HEK293 (cell line): ENCODE results near the gene TM4SF1.

ENCODE experiments used
- HOXA7 ChIP-seq: sonication (generic); formaldehyde crosslinking; IDR thresholded peaks from 2 replicates; pipeline ENCODE4 v1.8.1; 2022; ENCODE audit warnings: missing genetic modification reagents, borderline replicate concordance
- RBAK ChIP-seq: fragments of 450-650 bp; formaldehyde crosslinking; IDR thresholded peaks from 2 replicates; pipeline ENCODE4 v1.5.1; 2016; ENCODE audit warnings: missing biosample characterization, missing genetic modification characterization
- ZNF24 ChIP-seq: fragments of 450-650 bp; formaldehyde crosslinking; IDR thresholded peaks from 2 replicates; pipeline ENCODE4 v1.5.1; 2016; ENCODE audit warnings: missing biosample characterization, missing genetic modification characterization
- ZNF335 ChIP-seq: fragments of 450-650 bp; formaldehyde crosslinking; conservative IDR thresholded peaks from 2 replicates; pipeline ENCODE4 v1.5.1; 2016; ENCODE audit warnings: missing biosample characterization, missing genetic modification characterization
- TF ChIP-seq, protein P1 (sequence below): fragments of 450-650 bp; formaldehyde crosslinking; IDR thresholded peaks from 2 replicates; pipeline ENCODE4 v1.5.1; 2016; ENCODE audit warnings: missing biosample characterization, missing genetic modification characterization

DNA sequence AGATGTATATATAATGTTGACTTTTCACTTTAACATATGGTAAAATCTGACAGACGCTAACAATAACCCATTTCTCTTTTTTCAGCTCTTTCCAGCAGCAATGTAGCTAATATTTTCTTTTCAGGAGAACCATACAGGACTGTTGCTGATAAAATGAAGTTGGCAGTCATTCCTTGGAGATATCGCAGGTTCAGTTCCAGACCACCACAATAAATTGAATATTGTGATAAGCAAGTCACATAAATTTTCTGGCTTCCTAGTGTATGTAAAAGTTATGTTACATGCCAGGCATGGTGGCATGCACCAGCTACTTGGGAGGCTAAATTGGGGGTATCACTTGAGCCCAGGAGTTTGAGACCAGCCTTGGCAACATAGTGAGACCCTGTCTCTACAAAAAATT is 31.9 kb upstream of the TM4SF1 start:
- TF ChIP-seq HOXA7 (no peak), ZNF335 (tag by site-specific recombination) (no peak), RBAK (no peak), ZNF24 (tag by site-specific recombination) (no peak)
- TF ChIP-seq, protein P1, sequence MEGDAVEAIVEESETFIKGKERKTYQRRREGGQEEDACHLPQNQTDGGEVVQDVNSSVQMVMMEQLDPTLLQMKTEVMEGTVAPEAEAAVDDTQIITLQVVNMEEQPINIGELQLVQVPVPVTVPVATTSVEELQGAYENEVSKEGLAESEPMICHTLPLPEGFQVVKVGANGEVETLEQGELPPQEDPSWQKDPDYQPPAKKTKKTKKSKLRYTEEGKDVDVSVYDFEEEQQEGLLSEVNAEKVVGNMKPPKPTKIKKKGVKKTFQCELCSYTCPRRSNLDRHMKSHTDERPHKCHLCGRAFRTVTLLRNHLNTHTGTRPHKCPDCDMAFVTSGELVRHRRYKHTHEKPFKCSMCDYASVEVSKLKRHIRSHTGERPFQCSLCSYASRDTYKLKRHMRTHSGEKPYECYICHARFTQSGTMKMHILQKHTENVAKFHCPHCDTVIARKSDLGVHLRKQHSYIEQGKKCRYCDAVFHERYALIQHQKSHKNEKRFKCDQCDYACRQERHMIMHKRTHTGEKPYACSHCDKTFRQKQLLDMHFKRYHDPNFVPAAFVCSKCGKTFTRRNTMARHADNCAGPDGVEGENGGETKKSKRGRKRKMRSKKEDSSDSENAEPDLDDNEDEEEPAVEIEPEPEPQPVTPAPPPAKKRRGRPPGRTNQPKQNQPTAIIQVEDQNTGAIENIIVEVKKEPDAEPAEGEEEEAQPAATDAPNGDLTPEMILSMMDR, result no peak
